OCI-LY7 (cell line): ENCODE data around the gene RTN4IP1. TPM values are rescaled to one million over a fixed set of nuclear protein-coding genes. Genes with fewer than 3 reads are reported as not detected.

Source experiments
- BruUV-seq: library from RNA; stranded (reverse); fragments of 400-500 nt; replicated peaks from 2 replicates; lab custom pipeline; 2021; lab: Mats Ljungman, UMichigan
- CTCF ChIA-PET: fragments of 300-600 bp; sonication (Branson Sonifier 250); formaldehyde crosslinking; loops from one replicate; lab custom pipeline; 2022; ENCODE audit warnings: antibody characterized with exemption; ENCODE audit not compliant: unreplicated experiment; lab: Charles Lee
- POLR2A ChIA-PET: fragments of 300-600 bp; sonication (Branson Sonifier 250); formaldehyde crosslinking; loops from one replicate; lab custom pipeline; 2022; ENCODE audit warnings: antibody characterized with exemption; lab: Charles Lee
- DNase-seq: peaks from one replicate; pipeline ENCODE4 v3.0.0-alpha.2; 2015; ENCODE audit warnings: low spot score
- H2AFZ ChIP-seq: fragments of 200-600 bp; sonication (generic), shearing (Covaris generic); 2 replicates; pipeline ENCODE4 v1.6.1; 2014; ENCODE audit warnings: mild to moderate bottlenecking, antibody characterized with exemption, low read length, moderate library complexity
- H3K27ac ChIP-seq: fragments of 200-600 bp; sonication (generic); 2 replicates; pipeline ENCODE4 v1.5.1; 2014; ENCODE audit warnings: mixed run types, low read depth, mild to moderate bottlenecking, moderate library complexity, low read length, inconsistent platforms; ENCODE audit not compliant: poor library complexity, severe bottlenecking
- H3K36me3 ChIP-seq: fragments of 200-600 bp; sonication (generic); 2 replicates; pipeline ENCODE4 v1.6.1; 2014; ENCODE audit warnings: mild to moderate bottlenecking, antibody characterized with exemption, low read length, moderate library complexity, mixed read lengths; ENCODE audit not compliant: insufficient read depth
- H3K4me1 ChIP-seq: fragments of 200-600 bp; sonication (generic); 2 replicates; pipeline ENCODE4 v1.5.1; 2014; ENCODE audit warnings: mild to moderate bottlenecking, low read length; ENCODE audit not compliant: insufficient read depth, poor library complexity, severe bottlenecking
- H3K4me2 ChIP-seq: fragments of 200-600 bp; sonication (generic); 2 replicates; pipeline ENCODE4 v1.6.1; 2014; ENCODE audit warnings: mild to moderate bottlenecking, low read length
- H3K4me3 ChIP-seq: fragments of 200-600 bp; sonication (generic); 2 replicates; pipeline ENCODE4 v1.5.1; 2014; ENCODE audit warnings: mild to moderate bottlenecking, low read depth, low read length; ENCODE audit not compliant: poor library complexity, severe bottlenecking
- H3K79me2 ChIP-seq: fragments of 200-600 bp; sonication (generic); 2 replicates; pipeline ENCODE4 v1.6.1; 2016; ENCODE audit warnings: low read depth, mild to moderate bottlenecking, low read length, moderate library complexity, mixed read lengths; ENCODE audit not compliant: insufficient read depth
- H3K9me2 ChIP-seq: fragments of 200-600 bp; sonication (generic); 2 replicates; pipeline ENCODE4 v1.6.1; 2016; ENCODE audit warnings: mild to moderate bottlenecking, low read length, mixed read lengths; ENCODE audit not compliant: insufficient read depth
- H3K9me3 ChIP-seq: fragments of 200-600 bp; sonication (generic); 2 replicates; pipeline ENCODE4 v1.6.1; 2014; ENCODE audit warnings: mild to moderate bottlenecking, mixed run types, low read length, mixed read lengths
- H4K20me1 ChIP-seq: fragments of 200-600 bp; sonication (generic); 2 replicates; pipeline ENCODE4 v1.6.1; 2014; ENCODE audit warnings: mild to moderate bottlenecking, antibody characterized with exemption, low read length, moderate library complexity, mixed read lengths; ENCODE audit not compliant: insufficient read depth
- CTCF ChIP-seq: fragments of 200-600 bp; sonication (generic); conservative IDR thresholded peaks from 2 replicates; pipeline ENCODE4 v1.5.1; 2014; ENCODE audit warnings: mild to moderate bottlenecking, antibody characterized with exemption, low read length, moderate library complexity, mixed read lengths
- EZH2phosphoT487 ChIP-seq: fragments of 200-600 bp; sonication (generic); IDR thresholded peaks from 2 replicates; pipeline ENCODE4 v1.6.1; 2018; ENCODE audit warnings: low read depth, borderline replicate concordance, mild to moderate bottlenecking, mixed run types, antibody characterized with exemption, low read length, moderate library complexity, mixed read lengths
- intact Hi-C: fragments of 100-400 bp; cut with micrococcal nuclease; formaldehyde crosslinking; loops from one replicate; pipeline ENCODE4 v1.10.0; 2022; ENCODE audit not compliant: unreplicated experiment
- total RNA-seq, 2 experiments: library from RNA; depleted of rRNA in 1 of 2; stranded (reverse); fragments of >200 nt in 1 of 2; shearing (Covaris generic) in 1 of 2; gene quantifications; 2 replicates each; pipeline ENCODE4 v1.2.3, GENCODE V29; 2014 to 2022

The RTN4IP1 gene
- total RNA-seq, 2 experiments from 2014 or later: 25.2 to 51.4 TPM

- H3K36me3 ChIP-seq: peaks cover 84% of the 10 kb centered on the region
- H3K27ac ChIP-seq: peak overlapping the region; percentile 96
- no peaks in the 10 kb centered on the region for H3K9me2 ChIP-seq
- BruUV-seq: no TSS peak
- peak overlapping the region; percentile 73 for H3K4me3 ChIP-seq
- no peaks in the 10 kb centered on the region for H4K20me1 ChIP-seq
- ChIA-PET CTCF (interaction anchor here (1.0 to 1.7 kb wide), 2 partner anchors 10 to 15 kb away, joined by 4 to 5 read pairs; no protein-coding TSS in a partner anchor), POLR2A (interaction anchor here (0.5 to 4.2 kb wide), 19 partner anchors 8 to 348 kb away, joined by 3 to 140 read pairs (median 4); partner anchors contain the start of genes QRSL1 and RTN4IP1)
- peaks cover 13% of the 10 kb centered on the region; the same call in 1 of the 2 replicates for H3K9me3 ChIP-seq
- H3K4me2 ChIP-seq: peak overlapping the region; percentile 71
- DNase-seq: peak; percentile 91
- TF ChIP-seq EZH2phosphoT487 (no peak), CTCF (no peak)
- peaks cover 49% of the 10 kb centered on the region for H3K4me1 ChIP-seq
- no peak overlapping the region; the same call in 1 of the 2 replicates for H2AFZ ChIP-seq
- H3K79me2 ChIP-seq: peaks cover 73% of the 10 kb centered on the region
- intact Hi-C loops: loop anchor here (1.0 kb wide), 1 partner anchor 54 kb away; no protein-coding TSS in a partner anchor
Observed at GRCh38 chr6:106648651-106649308, 19.5 kb upstream of the RTN4IP1 start.

- TF ChIP-seq CTCF (no peak), EZH2phosphoT487 (no peak)
- DNase-seq: no peak
- no peaks in the 10 kb centered on the region for H3K9me3 ChIP-seq
- H3K4me1 ChIP-seq: peaks cover 56% of the 10 kb centered on the region
- no TSS peak for BruUV-seq
- ChIA-PET CTCF (no interaction called here), POLR2A (interaction anchor here (1.0 kb wide), 1 partner anchor 13 kb away, joined by 3 read pairs; no protein-coding TSS in a partner anchor)
- no peak overlapping the region for H3K4me3 ChIP-seq
- intact Hi-C loops: no loop called here
- H3K9me2 ChIP-seq: no peaks in the 10 kb centered on the region
- peaks cover 68% of the 10 kb centered on the region for H3K79me2 ChIP-seq
- no peak overlapping the region for H2AFZ ChIP-seq
- H3K36me3 ChIP-seq: peaks cover 87% of the 10 kb centered on the region
- no peak overlapping the region for H3K4me2 ChIP-seq
- no peaks in the 10 kb centered on the region for H4K20me1 ChIP-seq
- H3K27ac ChIP-seq: no peak overlapping the region
Observed at GRCh38 chr6:106643061-106643460, 13.8 kb upstream of the RTN4IP1 start.

GRCh38 chr6:106642476-106642875, 13.2 kb upstream of the RTN4IP1 start:
- DNase-seq: no peak
- H3K9me3 ChIP-seq: no peaks in the 10 kb centered on the region
- CTCF ChIA-PET: no interaction called here

More at GRCh38 chr6:106642476-106642875, 13.2 kb upstream of the RTN4IP1 start:
- no peak overlapping the region for H3K4me2 ChIP-seq
- POLR2A ChIA-PET: interaction anchor here (0.9 to 1.0 kb wide), 2 partner anchors 8 to 12 kb away, joined by 3 to 4 read pairs; no protein-coding TSS in a partner anchor
- no TSS peak for BruUV-seq
- H3K36me3 ChIP-seq: peaks cover 87% of the 10 kb centered on the region
- peaks cover 72% of the 10 kb centered on the region for H3K79me2 ChIP-seq
- peaks cover 55% of the 10 kb centered on the region for H3K4me1 ChIP-seq
- H4K20me1 ChIP-seq: no peaks in the 10 kb centered on the region
- TF ChIP-seq EZH2phosphoT487: no peak
- TF ChIP-seq CTCF: no peak
- intact Hi-C loops: no loop called here
- no peak overlapping the region for H3K4me3 ChIP-seq
- H3K27ac ChIP-seq: no peak overlapping the region
- no peak overlapping the region for H2AFZ ChIP-seq
- H3K9me2 ChIP-seq: no peaks in the 10 kb centered on the region
